LNCAP (cell line): ENCODE measurements around the gene PTPRD.

Experiments
- CTCF ChIP-seq: fragments of 450-650 bp; IDR thresholded peaks from 2 replicates; pipeline ENCODE4 v1.5.1; 2017; ENCODE audit warnings: mild to moderate bottlenecking

PTPRD gene

DNA sequence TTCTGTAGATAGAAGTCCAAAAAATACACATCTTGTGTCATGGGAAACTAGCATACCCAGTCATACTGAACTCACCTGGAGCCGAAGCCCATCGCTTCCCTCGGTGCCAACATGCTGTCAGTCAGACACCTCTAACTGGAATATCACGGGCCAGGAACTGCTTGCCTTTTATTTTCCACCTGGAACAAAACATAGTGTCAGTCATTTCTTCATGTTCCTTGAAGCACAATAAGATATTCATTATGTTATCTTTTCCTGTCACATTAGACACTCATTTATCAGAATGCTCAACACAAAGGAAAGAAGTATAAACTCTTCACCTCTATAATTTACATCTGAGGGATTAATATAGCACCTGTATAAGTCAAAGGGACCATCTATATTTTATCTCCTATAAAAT lies 674.4 kb downstream of the PTPRD start:
- no peak for TF ChIP-seq CTCF

DNA sequence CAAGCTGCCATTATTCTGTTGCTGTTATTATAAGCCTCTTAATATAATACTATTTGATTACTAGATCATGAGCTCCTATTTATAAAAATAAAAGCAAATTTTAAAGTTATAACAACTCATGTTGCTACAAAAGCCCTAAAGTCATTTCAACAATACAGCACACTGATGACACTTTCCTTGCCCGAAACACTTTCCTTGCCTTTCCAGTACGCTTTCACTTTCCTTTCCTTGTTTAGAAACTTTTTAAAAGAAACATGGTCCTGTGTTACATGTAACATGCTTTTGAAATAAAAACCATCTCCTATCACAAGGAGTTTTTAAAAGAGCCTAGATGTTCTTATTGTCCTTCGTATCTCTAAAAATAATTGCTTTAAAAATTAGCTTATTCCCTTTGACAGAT lies 688.4 kb downstream of the PTPRD start:
- TF ChIP-seq CTCF = no peak

GRCh38 chr9:9921805-9922204 lies 691.0 kb downstream of the PTPRD start:
- TF ChIP-seq CTCF = no peak

- TF ChIP-seq CTCF = no peak
These were observed 692.3 kb downstream of the PTPRD start for GRCh38 chr9:9920425-9921060.

GRCh38 chr9:9919174-9919775 lies 693.5 kb downstream of the PTPRD start:
- TF ChIP-seq CTCF = no peak

DNA sequence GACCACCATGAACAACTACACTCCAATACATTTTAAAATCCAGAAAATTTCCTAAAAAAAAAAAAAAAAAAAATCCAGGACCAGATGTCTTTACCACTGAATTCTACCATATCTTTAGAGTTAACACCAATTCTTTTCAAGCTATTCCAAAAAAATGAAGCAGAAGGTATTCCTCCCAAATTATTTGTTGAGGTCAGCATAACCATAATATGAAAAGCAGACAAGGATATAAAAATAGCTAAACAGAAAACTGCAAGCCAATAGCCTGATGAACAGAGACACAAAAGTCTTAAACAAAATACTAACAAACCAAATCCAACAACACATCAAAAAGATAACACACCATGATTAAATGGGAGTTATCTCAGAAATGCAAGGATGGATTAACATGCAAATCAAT lies 695.4 kb downstream of the PTPRD start:
- TF ChIP-seq CTCF = no peak

DNA sequence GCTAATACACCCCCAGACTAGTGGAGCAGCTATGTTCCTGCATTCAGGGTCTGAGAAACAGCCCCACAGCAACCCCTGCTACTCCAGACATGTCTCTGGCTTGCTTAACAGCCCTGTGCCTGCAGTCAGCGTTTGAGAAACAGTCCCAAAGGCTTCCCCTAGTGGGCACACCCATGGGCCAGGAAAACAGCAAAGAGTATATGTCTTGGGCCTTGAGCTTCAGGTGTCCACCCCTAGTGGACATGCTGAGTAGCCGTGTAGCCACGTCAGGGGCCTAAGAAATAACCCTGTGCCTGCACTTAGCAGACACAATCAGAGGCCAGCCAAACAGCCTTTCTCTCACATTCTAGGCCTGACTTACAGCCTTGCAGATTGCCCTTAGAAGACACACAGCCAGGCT lies 698.6 kb downstream of the PTPRD start:
- no peak for TF ChIP-seq CTCF
